ENCODE data around the gene UPP2. TPM values are rescaled to one million over a fixed set of nuclear protein-coding genes. Genes with fewer than 3 reads are reported as not detected.

The UPP2 gene
- total and polyA plus RNA-seq, 2 experiments from 2014 or later, result not detected

GRCh38 chr2:158103411-158104012 lies 1.8 kb downstream of the UPP2 start:
- H3K27me3 ChIP-seq, result no peaks in the 10 kb centered on the region
- no peak for DNase-seq (ENCODE audit: low read depth in 1 of 2, low spot score in 1 of 2)
- no peak for TF ChIP-seq CTCF (IDR thresholded peaks at IDR 0.05; ENCODE audit: low read depth, low read length)
- H3K4me3 ChIP-seq, result no peak overlapping the region
- no peaks in the 10 kb centered on the region for H3K9me3 ChIP-seq (ENCODE audit: low read depth)
- no peaks in the 10 kb centered on the region for H3K36me3 ChIP-seq
- no peak overlapping the region for H3K27ac ChIP-seq
- H3K4me1 ChIP-seq (ENCODE audit: low read depth), result no peaks in the 10 kb centered on the region

- Histone ChIP-seq H3K27ac (no peak overlapping the region), H3K36me3 (no peaks in the 10 kb centered on the region), H3K4me3 (no peak overlapping the region), H3K9me3 (ENCODE audit: low read depth) (no peaks in the 10 kb centered on the region), H3K27me3 (no peaks in the 10 kb centered on the region), H3K4me1 (ENCODE audit: low read depth) (no peaks in the 10 kb centered on the region)
- no peak for TF ChIP-seq CTCF (IDR thresholded peaks at IDR 0.05; ENCODE audit: low read depth, low read length)
- no peak for DNase-seq (ENCODE audit: low read depth in 1 of 2, low spot score in 1 of 2)
Observed at GRCh38 chr2:158104903-158105302, 3.2 kb downstream of the UPP2 start.

- H3K9me3 ChIP-seq (ENCODE audit: low read depth), result no peaks in the 10 kb centered on the region
- no peak overlapping the region for H3K27ac ChIP-seq
- H3K4me3 ChIP-seq, result no peak overlapping the region
- no peak for TF ChIP-seq CTCF (IDR thresholded peaks at IDR 0.05; ENCODE audit: low read depth, low read length)
- no peak for DNase-seq (ENCODE audit: low read depth in 1 of 2, low spot score in 1 of 2)
- H3K27me3 ChIP-seq, result no peaks in the 10 kb centered on the region
- no peaks in the 10 kb centered on the region for H3K4me1 ChIP-seq (ENCODE audit: low read depth)
- H3K36me3 ChIP-seq, result no peaks in the 10 kb centered on the region
Observed at GRCh38 chr2:158112992-158113391, 11.3 kb downstream of the UPP2 start.

GRCh38 chr2:158113741-158114295 lies 12.1 kb downstream of the UPP2 start:
- TF ChIP-seq CTCF (IDR thresholded peaks at IDR 0.05; ENCODE audit: low read depth, low read length), result no peak
- no peak for DNase-seq (ENCODE audit: low read depth in 1 of 2, low spot score in 1 of 2)
- Histone ChIP-seq H3K27ac (no peak overlapping the region), H3K4me1 (ENCODE audit: low read depth) (no peaks in the 10 kb centered on the region), H3K9me3 (ENCODE audit: low read depth) (no peaks in the 10 kb centered on the region), H3K36me3 (no peaks in the 10 kb centered on the region), H3K27me3 (no peaks in the 10 kb centered on the region), H3K4me3 (no peak overlapping the region)

- H3K4me1 ChIP-seq (ENCODE audit: low read depth), result no peaks in the 10 kb centered on the region
- no peak for DNase-seq (ENCODE audit: low read depth in 1 of 2, low spot score in 1 of 2)
- no peaks in the 10 kb centered on the region for H3K9me3 ChIP-seq (ENCODE audit: low read depth)
- H3K27me3 ChIP-seq, result no peaks in the 10 kb centered on the region
- H3K27ac ChIP-seq, result no peak overlapping the region
- no peaks in the 10 kb centered on the region for H3K36me3 ChIP-seq
- no peak for TF ChIP-seq CTCF (IDR thresholded peaks at IDR 0.05; ENCODE audit: low read depth, low read length)
- H3K4me3 ChIP-seq, result no peak overlapping the region
Observed at GRCh38 chr2:158114516-158114915, 12.8 kb downstream of the UPP2 start.

Data from cardiac muscle cell (in vitro differentiated cells and primary cell).